H9 (cell line): ENCODE measurements around the gene GGTLC2. TPM values are rescaled to one million over a fixed set of nuclear protein-coding genes. Genes with fewer than 3 reads are reported as not detected.
"Not testable (repeated sequence)": the region's sequence is repeated elsewhere in the genome, so short reads cannot be mapped to it uniquely, and the experiment has no call there.

Source experiments
- DNase-seq: peaks from one replicate; pipeline ENCODE4 v3.0.0-alpha.2; 2017
- H2AFZ ChIP-seq: one replicate; pipeline ENCODE4 v1.6.1; 2013; ENCODE audit warnings: mild to moderate bottlenecking, low read length, control low read depth, moderate library complexity
- H2AK5ac ChIP-seq: 2 replicates; pipeline ENCODE4 v1.6.1; 2013; ENCODE audit warnings: low read length, control low read depth, mixed read lengths; ENCODE audit not compliant: insufficient read length
- H2BK120ac ChIP-seq: one replicate; pipeline ENCODE4 v1.6.1; 2013; ENCODE audit warnings: low read depth, mild to moderate bottlenecking, low read length, control low read depth, inconsistent platforms; ENCODE audit not compliant: poor library complexity, severe bottlenecking
- H2BK12ac ChIP-seq: 2 replicates; pipeline ENCODE4 v1.6.1; 2013; ENCODE audit warnings: low read length, control low read depth, mixed read lengths, low read depth; ENCODE audit not compliant: insufficient read length
- H2BK15ac ChIP-seq: 2 replicates; pipeline ENCODE4 v1.6.1; 2013; ENCODE audit warnings: low read depth, low read length, control low read depth
- H2BK20ac ChIP-seq: one replicate; pipeline ENCODE4 v1.6.1; 2013; ENCODE audit warnings: low read depth, mild to moderate bottlenecking, low read length, control low read depth, inconsistent platforms; ENCODE audit not compliant: poor library complexity, severe bottlenecking
- H2BK5ac ChIP-seq: 2 replicates; pipeline ENCODE4 v1.6.1; 2013; ENCODE audit warnings: low read length, control low read depth, mixed read lengths; ENCODE audit not compliant: insufficient read length
- H3K14ac ChIP-seq: 2 replicates; pipeline ENCODE4 v1.6.1; 2013; ENCODE audit warnings: low read length, control low read depth; ENCODE audit not compliant: insufficient read depth
- H3K18ac ChIP-seq: 2 replicates; pipeline ENCODE4 v1.6.1; 2013; ENCODE audit warnings: low read depth, mild to moderate bottlenecking, mixed read lengths, low read length, control low read depth; ENCODE audit not compliant: insufficient read length
- H3K23ac ChIP-seq: 2 replicates; pipeline ENCODE4 v1.6.1; 2013; ENCODE audit warnings: low read length, control low read depth, mixed read lengths, low read depth; ENCODE audit not compliant: insufficient read length
- H3K23me2 ChIP-seq: 2 replicates; pipeline ENCODE4 v1.6.1; 2013; ENCODE audit warnings: low read depth, mild to moderate bottlenecking, mixed read lengths, low read length, control low read depth; ENCODE audit not compliant: insufficient read length, poor library complexity, severe bottlenecking
- H3K27ac ChIP-seq: 2 replicates; pipeline ENCODE4 v1.5.1; 2013; ENCODE audit warnings: low read length, control low read depth, mixed read lengths, low read depth; ENCODE audit not compliant: insufficient read length
- H3K27me3 ChIP-seq: 2 replicates; pipeline ENCODE4 v1.6.1; 2013; ENCODE audit warnings: low read length, control low read depth, inconsistent platforms; ENCODE audit not compliant: insufficient read depth
- H3K4ac ChIP-seq: 2 replicates; pipeline ENCODE4 v1.6.1; 2013; ENCODE audit warnings: low read depth, mild to moderate bottlenecking, control low read depth, inconsistent platforms, low read length, moderate library complexity
- H3K4me1 ChIP-seq: 2 replicates; pipeline ENCODE4 v1.6.1; 2013; ENCODE audit warnings: low read length, control low read depth, inconsistent platforms; ENCODE audit not compliant: insufficient read depth
- H3K4me2 ChIP-seq: 2 replicates; pipeline ENCODE4 v1.6.1; 2013; ENCODE audit warnings: low read length, control low read depth, mixed read lengths; ENCODE audit not compliant: insufficient read length, insufficient read depth
- H3K56ac ChIP-seq: 2 replicates; pipeline ENCODE4 v1.6.1; 2013; ENCODE audit warnings: low read depth, mild to moderate bottlenecking, mixed read lengths, low read length, control low read depth; ENCODE audit not compliant: insufficient read length
- H3K79me1 ChIP-seq: 2 replicates; pipeline ENCODE4 v1.6.1; 2013; ENCODE audit warnings: low read depth, mild to moderate bottlenecking, moderate library complexity, low read length, control low read depth, inconsistent platforms; ENCODE audit not compliant: insufficient read depth, poor library complexity, severe bottlenecking
- H3K79me2 ChIP-seq: 2 replicates; pipeline ENCODE4 v1.6.1; 2013; ENCODE audit warnings: low read length, control low read depth, inconsistent platforms; ENCODE audit not compliant: insufficient read depth
- H3K9ac ChIP-seq: 2 replicates; pipeline ENCODE4 v1.6.1; 2013; ENCODE audit warnings: low read length, control low read depth, mixed read lengths; ENCODE audit not compliant: insufficient read length; ENCODE audit errors: extremely low read depth
- H3K9me3 ChIP-seq: one replicate; pipeline ENCODE4 v1.6.1; 2013; ENCODE audit warnings: low read depth, low read length, inconsistent platforms; ENCODE audit not compliant: control insufficient read depth
- H3T11ph ChIP-seq: one replicate; pipeline ENCODE4 v1.6.1; 2013; ENCODE audit warnings: mild to moderate bottlenecking, low read length, control low read depth, inconsistent platforms
- H4K20me1 ChIP-seq: one replicate; pipeline ENCODE4 v1.6.1; 2013; ENCODE audit not compliant: control insufficient read depth, insufficient read length, insufficient read depth
- H4K5ac ChIP-seq: 2 replicates; pipeline ENCODE4 v1.6.1; 2013; ENCODE audit warnings: low read depth, mild to moderate bottlenecking, mixed read lengths, low read length, control low read depth; ENCODE audit not compliant: insufficient read length
- H4K8ac ChIP-seq: replicated peaks from 2 replicates; pipeline ENCODE4 v1.6.1; 2013; ENCODE audit warnings: low read length, control low read depth, mixed read lengths, low read depth; ENCODE audit not compliant: insufficient read length
- H4K91ac ChIP-seq: 2 replicates; pipeline ENCODE4 v1.6.1; 2013; ENCODE audit warnings: low read depth, mild to moderate bottlenecking, moderate library complexity, mixed read lengths, low read length, control low read depth; ENCODE audit not compliant: insufficient read length
- H3K27ac Mint-ChIP-seq, 3 experiments: 2 replicates in 2 of 3; 3 replicates in 1 of 3; pipeline ENCODE4 v1.8.0; 2020 to 2021; ENCODE audit warnings: mixed read lengths in 3 of 3, mild to moderate bottlenecking in 1 of 3, moderate library complexity in 1 of 3
- H3K27me3 Mint-ChIP-seq: 2 replicates; pipeline ENCODE4 v1.8.0; 2021; ENCODE audit warnings: low read depth, mild to moderate bottlenecking, moderate library complexity, mixed read lengths
- H3K36me3 Mint-ChIP-seq, 3 experiments: 2 replicates in 2 of 3; 3 replicates in 1 of 3; pipeline ENCODE4 v1.8.0; 2020 to 2021; ENCODE audit warnings: low read depth in 3 of 3, mixed read lengths in 3 of 3; ENCODE audit not compliant: insufficient read depth in 1 of 3
- H3K4me1 Mint-ChIP-seq, 2 experiments: 2 replicates each; pipeline ENCODE4 v1.8.0; 2020; ENCODE audit warnings: mixed read lengths in 2 of 2
- H3K4me3 Mint-ChIP-seq, 2 experiments: 2 replicates in 1 of 2; 3 replicates in 1 of 2; pipeline ENCODE4 v1.8.0; 2020 to 2021; ENCODE audit warnings: mild to moderate bottlenecking in 2 of 2, mixed read lengths in 2 of 2, moderate library complexity in 1 of 2
- H3K9me3 Mint-ChIP-seq, 2 experiments: 2 replicates in 1 of 2; 3 replicates in 1 of 2; pipeline ENCODE4 v1.8.0; 2020; ENCODE audit warnings: mild to moderate bottlenecking in 2 of 2, mixed read lengths in 2 of 2, moderate library complexity in 1 of 2
- WGBS: extraction: QIAGEN DNeasy Blood & Tissue Kit; methylation state at CpG from one replicate; pipeline ENCODE4 v1.1.7; 2013; ENCODE audit warnings: missing lambda C conversion rate, low lambda C conversion rate, mixed read lengths; ENCODE audit not compliant: insufficient read length; ENCODE audit errors: extremely low coverage; 5-methylcytosine and 5-hydroxymethylcytosine counted together
- total RNA-seq: library from RNA; stranded (reverse); gene quantifications from 2 replicates; pipeline ENCODE4 v1.2.1, GENCODE V29; 2021

GGTLC2 gene
- total RNA-seq, 1 experiment from 2014 or later = not detected

GRCh38 chr22:22631223-22631652 is 13.2 kb upstream of the GGTLC2 start:
- not testable (repeated sequence) for DNase-seq

GRCh38 chr22:22632226-22632625 is 12.2 kb upstream of the GGTLC2 start:
- no CpG with 5 or more reads among the region's 15 CpGs for WGBS

More at GRCh38 chr22:22631223-22631652, 13.2 kb upstream of the GGTLC2 start:
- H3K4me2 ChIP-seq, H2BK20ac ChIP-seq, H2BK15ac ChIP-seq, H3K27me3 ChIP-seq, H2BK120ac ChIP-seq, H3K18ac ChIP-seq, H3K56ac ChIP-seq, H2BK12ac ChIP-seq, H3K4me3 Mint-ChIP-seq, H4K91ac ChIP-seq, H2AK5ac ChIP-seq, H4K20me1 ChIP-seq, H3K23me2 ChIP-seq, H3K4ac ChIP-seq, H3T11ph ChIP-seq, H3K9ac ChIP-seq, H2BK5ac ChIP-seq, H2AFZ ChIP-seq, H3K36me3 Mint-ChIP-seq, H3K14ac ChIP-seq, H3K9me3 ChIP-seq, H3K79me1 ChIP-seq, H3K23ac ChIP-seq, H3K27ac Mint-ChIP-seq, H3K27ac ChIP-seq, H3K4me1 ChIP-seq, H3K79me2 ChIP-seq, H4K8ac ChIP-seq, H3K9me3 Mint-ChIP-seq, H3K4me1 Mint-ChIP-seq, H4K5ac ChIP-seq: not testable (repeated sequence)
- H3K27me3 Mint-ChIP-seq = peaks cover 58% of the 10 kb centered on the region
- no CpG with 5 or more reads among the region's 7 CpGs for WGBS

More at GRCh38 chr22:22632226-22632625, 12.2 kb upstream of the GGTLC2 start:
- not testable (repeated sequence) for H2BK120ac ChIP-seq, DNase-seq, H2BK5ac ChIP-seq, H4K91ac ChIP-seq, H2BK20ac ChIP-seq, H3K18ac ChIP-seq, H3K4me1 Mint-ChIP-seq, H3K4ac ChIP-seq, H3K23me2 ChIP-seq, H3K79me2 ChIP-seq, H2BK15ac ChIP-seq, H3K4me3 Mint-ChIP-seq, H3K9me3 Mint-ChIP-seq, H4K20me1 ChIP-seq, H2AFZ ChIP-seq, H3K56ac ChIP-seq, H3K27ac Mint-ChIP-seq, H2AK5ac ChIP-seq, H3K9me3 ChIP-seq, H2BK12ac ChIP-seq, H3K36me3 Mint-ChIP-seq, H4K5ac ChIP-seq, H3K4me2 ChIP-seq, H3K9ac ChIP-seq, H3K27ac ChIP-seq, H3K4me1 ChIP-seq, H3K27me3 ChIP-seq, H3K14ac ChIP-seq, H3T11ph ChIP-seq, H3K79me1 ChIP-seq, H3K23ac ChIP-seq, H4K8ac ChIP-seq
- H3K27me3 Mint-ChIP-seq = peaks cover 49% of the 10 kb centered on the region
